GM23338 (cell line): ENCODE measurements around the gene CFAP77. TPM values are rescaled to one million over a fixed set of nuclear protein-coding genes. Genes with fewer than 3 reads are reported as not detected.

Experiments
- ATAC-seq: fragments of 200-7000 bp; cut with Tn5 transposase; 3 replicates; pipeline ENCODE4 v1.9.1; 2020
- DNase-seq: peaks from one replicate; pipeline ENCODE4 v3.0.0-alpha.2; 2015; ENCODE audit warnings: low spot score
- H2AFZ ChIP-seq: fragments of 200-600 bp; sonication (generic); 2 replicates; pipeline ENCODE4 v1.8.0; 2016; ENCODE audit warnings: antibody characterized with exemption, mild to moderate bottlenecking, moderate library complexity
- H3F3A ChIP-seq: fragments of 200-600 bp; sonication (generic); replicated peaks from 2 replicates; pipeline ENCODE4 v1.8.0; 2017; ENCODE audit warnings: antibody characterized with exemption, mixed run types, low read depth
- H3K27ac ChIP-seq: fragments of 200-600 bp; sonication (generic); 2 replicates; pipeline ENCODE4 v1.6.1; 2016; ENCODE audit warnings: low read depth
- H3K27me3 ChIP-seq: fragments of 200-600 bp; sonication (generic); 2 replicates; pipeline ENCODE4 v1.8.0; 2016; ENCODE audit warnings: mild to moderate bottlenecking, mixed run types, moderate library complexity; ENCODE audit not compliant: insufficient read depth
- H3K36me3 ChIP-seq: fragments of 200-600 bp; sonication (generic); 2 replicates; pipeline ENCODE4 v1.8.0; 2016; ENCODE audit warnings: mild to moderate bottlenecking; ENCODE audit not compliant: insufficient read depth
- H3K4me1 ChIP-seq: fragments of 200-600 bp; sonication (generic); 2 replicates; pipeline ENCODE4 v1.8.0; 2016; ENCODE audit warnings: mild to moderate bottlenecking, moderate library complexity; ENCODE audit not compliant: insufficient read depth
- H3K4me2 ChIP-seq: fragments of 200-600 bp; sonication (generic); 2 replicates; pipeline ENCODE4 v1.7.1; 2017; ENCODE audit warnings: mixed run types
- H3K4me3 ChIP-seq: fragments of 200-600 bp; sonication (generic); 2 replicates; pipeline ENCODE4 v1.6.1; 2016; ENCODE audit warnings: mixed run types
- H3K79me2 ChIP-seq: fragments of 200-600 bp; sonication (generic); replicated peaks from 2 replicates; pipeline ENCODE4 v1.8.0; 2017; ENCODE audit warnings: mild to moderate bottlenecking; ENCODE audit not compliant: insufficient read depth
- H3K9me2 ChIP-seq: fragments of 200-600 bp; sonication (generic); 2 replicates; pipeline ENCODE4 v1.8.0; 2017; ENCODE audit not compliant: insufficient read depth
- H4K20me1 ChIP-seq: fragments of 200-600 bp; sonication (generic); replicated peaks from 2 replicates; pipeline ENCODE4 v1.8.0; 2017; ENCODE audit warnings: mild to moderate bottlenecking; ENCODE audit not compliant: insufficient read depth
- H3K27ac Mint-ChIP-seq: 2 replicates; pipeline ENCODE4 v1.8.0; 2020; ENCODE audit warnings: inconsistent platforms, mild to moderate bottlenecking, moderate library complexity, mixed read lengths
- H3K27me3 Mint-ChIP-seq: 3 replicates; pipeline ENCODE4 v1.8.0; 2022; ENCODE audit warnings: low read depth, mild to moderate bottlenecking, moderate library complexity, mixed read lengths, inconsistent platforms; ENCODE audit not compliant: insufficient read depth, poor library complexity
- H3K36me3 Mint-ChIP-seq: 3 replicates; pipeline ENCODE4 v1.8.0; 2021; ENCODE audit warnings: low read depth, mild to moderate bottlenecking, inconsistent platforms, moderate library complexity, mixed read lengths
- H3K4me1 Mint-ChIP-seq: 3 replicates; pipeline ENCODE4 v1.8.0; 2020; ENCODE audit warnings: mild to moderate bottlenecking, inconsistent platforms, mixed read lengths
- H3K4me3 Mint-ChIP-seq: 3 replicates; pipeline ENCODE4 v1.8.0; 2021; ENCODE audit warnings: moderate library complexity, mild to moderate bottlenecking, inconsistent platforms, mixed read lengths
- H3K9me3 Mint-ChIP-seq: 3 replicates; pipeline ENCODE4 v1.8.0; 2020; ENCODE audit warnings: moderate library complexity, mild to moderate bottlenecking, inconsistent platforms, mixed read lengths
- CREB1 ChIP-seq: fragments of 250-450 bp; sonication (Bioruptor Pico); IDR thresholded peaks from 2 replicates; pipeline ENCODE4 v1.5.0; 2020; ENCODE audit warnings: low read depth, mild to moderate bottlenecking, moderate library complexity
- EZH2 ChIP-seq: fragments of 200-600 bp; sonication (generic); IDR thresholded peaks from one replicate; pipeline ENCODE4 v1.8.0; 2017; ENCODE audit warnings: antibody characterized with exemption, mild to moderate bottlenecking, low read depth; ENCODE audit not compliant: unreplicated experiment
- EZH2phosphoT487 ChIP-seq: fragments of 200-600 bp; sonication (generic); IDR thresholded peaks from one replicate; pipeline ENCODE4 v1.8.1; 2018; ENCODE audit warnings: antibody characterized with exemption; ENCODE audit not compliant: unreplicated experiment
- JUNB ChIP-seq: IDR thresholded peaks from one replicate; pipeline ENCODE4 v1.6.1; 2016; ENCODE audit warnings: antibody characterized with exemption; ENCODE audit not compliant: unreplicated experiment
- NANOG ChIP-seq: IDR thresholded peaks from 2 replicates; pipeline ENCODE4 v1.6.1; 2016; ENCODE audit warnings: antibody characterized with exemption, borderline replicate concordance
- POLR2AphosphoS5 ChIP-seq: IDR thresholded peaks from 2 replicates; pipeline ENCODE4 v1.6.1; 2016; ENCODE audit warnings: antibody characterized with exemption, low read depth
- STAT1 ChIP-seq: IDR thresholded peaks from one replicate; pipeline ENCODE4 v1.6.1; 2016; ENCODE audit warnings: antibody characterized with exemption; ENCODE audit not compliant: unreplicated experiment
- ZNF114 ChIP-seq: fragments of 250-450 bp; sonication (Bioruptor Pico); IDR thresholded peaks from 2 replicates; pipeline ENCODE4 v1.5.0; 2020; ENCODE audit warnings: mild to moderate bottlenecking, moderate library complexity
- ZNF331 ChIP-seq: fragments of 250-450 bp; sonication (Bioruptor Pico); IDR thresholded peaks from 2 replicates; pipeline ENCODE4 v1.5.0; 2020; ENCODE audit warnings: low read depth, mild to moderate bottlenecking, moderate library complexity
- polyA plus RNA-seq: library from polyadenylated mRNA; unstranded; fragments of >200 nt; fragmentation: Nextera tagmentation; extraction: Ambion mirVana; gene quantifications from 2 replicates; pipeline ENCODE4 v1.2.1, GENCODE V29; 2016
- total RNA-seq: library from RNA; depleted of rRNA; stranded (reverse); fragments of >200 nt; shearing (Covaris generic); gene quantifications from 2 replicates; pipeline ENCODE4 v1.2.3, GENCODE V29; 2014
- TF ChIP-seq, protein P1 (sequence below): fragments of 250-450 bp; sonication (Bioruptor Pico); IDR thresholded peaks from 2 replicates; pipeline ENCODE4 v1.5.0; 2020; ENCODE audit warnings: mild to moderate bottlenecking, moderate library complexity
- TF ChIP-seq, protein P2 (sequence below): IDR thresholded peaks from one replicate; pipeline ENCODE4 v1.6.1; 2018; ENCODE audit warnings: antibody characterized with exemption; ENCODE audit not compliant: unreplicated experiment
- TF ChIP-seq, protein P3 (sequence below), 2 experiments: fragments of 200-600 bp in 1 of 2; sonication (generic) in 1 of 2; conservative IDR thresholded peaks; 2 replicates each; pipeline versions ENCODE4 v1.5.1 to v1.6.1; 2016 to 2017; ENCODE audit warnings: antibody characterized with exemption in 2 of 2, low read depth in 2 of 2, mild to moderate bottlenecking in 2 of 2, moderate library complexity in 1 of 2
- TF ChIP-seq, protein P4 (sequence below): IDR thresholded peaks from 2 replicates; pipeline ENCODE4 v1.6.1; 2016; ENCODE audit warnings: antibody characterized with exemption

Gene CFAP77
- total and polyA plus RNA-seq, 2 experiments from 2014 or later, result 0.97 to 1.3 TPM

DNA sequence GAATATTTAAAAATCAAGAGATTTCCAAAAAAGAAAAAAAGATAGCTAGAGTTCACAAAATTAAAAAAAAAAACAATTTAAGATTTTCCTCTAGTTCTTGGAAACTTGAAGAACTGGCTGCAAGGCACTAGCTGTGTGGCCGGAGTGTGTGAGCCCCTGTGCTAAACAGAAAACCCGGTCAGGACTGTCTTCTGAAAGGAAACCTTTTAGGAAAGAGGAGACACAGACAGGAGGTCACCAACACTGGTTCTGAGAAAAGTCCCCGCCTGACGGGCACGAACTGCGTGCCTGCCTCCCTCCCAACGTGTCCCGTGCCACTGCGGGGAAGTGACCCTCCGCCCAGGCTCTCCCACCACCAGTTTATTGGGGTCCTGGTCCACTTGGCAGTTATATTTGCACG is 18.6 kb upstream of the CFAP77 start (continued):
- TF ChIP-seq, protein P1, sequence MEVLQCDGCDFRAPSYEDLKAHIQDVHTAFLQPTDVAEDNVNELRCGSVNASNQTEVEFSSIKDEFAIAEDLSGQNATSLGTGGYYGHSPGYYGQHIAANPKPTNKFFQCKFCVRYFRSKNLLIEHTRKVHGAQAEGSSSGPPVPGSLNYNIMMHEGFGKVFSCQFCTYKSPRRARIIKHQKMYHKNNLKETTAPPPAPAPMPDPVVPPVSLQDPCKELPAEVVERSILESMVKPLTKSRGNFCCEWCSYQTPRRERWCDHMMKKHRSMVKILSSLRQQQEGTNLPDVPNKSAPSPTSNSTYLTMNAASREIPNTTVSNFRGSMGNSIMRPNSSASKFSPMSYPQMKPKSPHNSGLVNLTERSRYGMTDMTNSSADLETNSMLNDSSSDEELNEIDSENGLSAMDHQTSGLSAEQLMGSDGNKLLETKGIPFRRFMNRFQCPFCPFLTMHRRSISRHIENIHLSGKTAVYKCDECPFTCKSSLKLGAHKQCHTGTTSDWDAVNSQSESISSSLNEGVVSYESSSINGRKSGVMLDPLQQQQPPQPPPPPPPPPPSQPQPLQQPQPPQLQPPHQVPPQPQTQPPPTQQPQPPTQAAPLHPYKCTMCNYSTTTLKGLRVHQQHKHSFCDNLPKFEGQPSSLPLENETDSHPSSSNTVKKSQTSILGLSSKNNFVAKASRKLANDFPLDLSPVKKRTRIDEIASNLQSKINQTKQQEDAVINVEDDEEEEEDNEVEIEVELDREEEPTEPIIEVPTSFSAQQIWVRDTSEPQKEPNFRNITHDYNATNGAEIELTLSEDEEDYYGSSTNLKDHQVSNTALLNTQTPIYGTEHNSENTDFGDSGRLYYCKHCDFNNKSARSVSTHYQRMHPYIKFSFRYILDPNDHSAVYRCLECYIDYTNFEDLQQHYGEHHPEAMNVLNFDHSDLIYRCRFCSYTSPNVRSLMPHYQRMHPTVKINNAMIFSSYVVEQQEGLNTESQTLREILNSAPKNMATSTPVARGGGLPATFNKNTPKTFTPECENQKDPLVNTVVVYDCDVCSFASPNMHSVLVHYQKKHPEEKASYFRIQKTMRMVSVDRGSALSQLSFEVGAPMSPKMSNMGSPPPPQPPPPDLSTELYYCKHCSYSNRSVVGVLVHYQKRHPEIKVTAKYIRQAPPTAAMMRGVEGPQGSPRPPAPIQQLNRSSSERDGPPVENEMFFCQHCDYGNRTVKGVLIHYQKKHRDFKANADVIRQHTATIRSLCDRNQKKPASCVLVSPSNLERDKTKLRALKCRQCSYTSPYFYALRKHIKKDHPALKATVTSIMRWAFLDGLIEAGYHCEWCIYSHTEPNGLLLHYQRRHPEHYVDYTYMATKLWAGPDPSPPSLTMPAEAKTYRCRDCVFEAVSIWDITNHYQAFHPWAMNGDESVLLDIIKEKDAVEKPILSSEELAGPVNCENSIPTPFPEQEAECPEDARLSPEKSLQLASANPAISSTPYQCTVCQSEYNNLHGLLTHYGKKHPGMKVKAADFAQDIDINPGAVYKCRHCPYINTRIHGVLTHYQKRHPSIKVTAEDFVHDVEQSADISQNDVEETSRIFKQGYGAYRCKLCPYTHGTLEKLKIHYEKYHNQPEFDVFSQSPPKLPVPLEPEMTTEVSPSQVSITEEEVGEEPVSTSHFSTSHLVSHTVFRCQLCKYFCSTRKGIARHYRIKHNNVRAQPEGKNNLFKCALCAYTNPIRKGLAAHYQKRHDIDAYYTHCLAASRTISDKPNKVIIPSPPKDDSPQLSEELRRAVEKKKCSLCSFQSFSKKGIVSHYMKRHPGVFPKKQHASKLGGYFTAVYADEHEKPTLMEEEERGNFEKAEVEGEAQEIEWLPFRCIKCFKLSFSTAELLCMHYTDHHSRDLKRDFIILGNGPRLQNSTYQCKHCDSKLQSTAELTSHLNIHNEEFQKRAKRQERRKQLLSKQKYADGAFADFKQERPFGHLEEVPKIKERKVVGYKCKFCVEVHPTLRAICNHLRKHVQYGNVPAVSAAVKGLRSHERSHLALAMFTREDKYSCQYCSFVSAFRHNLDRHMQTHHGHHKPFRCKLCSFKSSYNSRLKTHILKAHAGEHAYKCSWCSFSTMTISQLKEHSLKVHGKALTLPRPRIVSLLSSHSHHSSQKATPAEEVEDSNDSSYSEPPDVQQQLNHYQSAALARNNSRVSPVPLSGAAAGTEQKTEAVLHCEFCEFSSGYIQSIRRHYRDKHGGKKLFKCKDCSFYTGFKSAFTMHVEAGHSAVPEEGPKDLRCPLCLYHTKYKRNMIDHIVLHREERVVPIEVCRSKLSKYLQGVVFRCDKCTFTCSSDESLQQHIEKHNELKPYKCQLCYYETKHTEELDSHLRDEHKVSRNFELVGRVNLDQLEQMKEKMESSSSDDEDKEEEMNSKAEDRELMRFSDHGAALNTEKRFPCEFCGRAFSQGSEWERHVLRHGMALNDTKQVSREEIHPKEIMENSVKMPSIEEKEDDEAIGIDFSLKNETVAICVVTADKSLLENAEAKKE (CRISPR knock-in tag), result no peak
- TF ChIP-seq ZNF331 (CRISPR knock-in tag), result no peak

DNA sequence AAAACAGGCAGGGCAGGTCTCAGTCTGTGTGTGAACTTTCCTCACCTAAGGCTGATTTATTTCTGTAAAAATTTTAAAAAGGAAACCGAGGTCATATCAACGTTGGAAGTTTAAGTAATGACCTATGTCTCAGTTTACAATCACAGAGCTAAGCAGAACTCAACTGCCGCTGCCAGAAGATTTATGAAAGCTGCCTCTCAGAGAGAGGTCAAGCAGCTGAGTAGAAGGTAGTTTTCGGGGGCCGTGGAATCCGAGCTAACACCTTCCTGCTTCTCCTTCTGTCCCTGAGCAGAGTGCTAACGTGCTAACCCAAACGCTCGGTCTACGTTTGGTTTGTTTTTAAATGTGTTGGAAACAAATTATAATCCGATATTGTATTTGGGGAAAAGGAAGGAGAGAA is 14.5 kb upstream of the CFAP77 start:
- Mint-ChIP-seq H3K27ac (no peak overlapping the region), H3K4me1 (no peaks in the 10 kb centered on the region), H3K4me3 (no peak overlapping the region), H3K36me3 (peaks cover 89% of the 10 kb centered on the region), H3K27me3 (peaks cover 2% of the 10 kb centered on the region), H3K9me3 (no peaks in the 10 kb centered on the region)
- peaks cover 6% of the 10 kb centered on the region for H4K20me1 ChIP-seq
- no peak overlapping the region for H3K27ac ChIP-seq
- ATAC-seq, result no peak
- no peaks in the 10 kb centered on the region for H3K9me2 ChIP-seq
- H3K4me2 ChIP-seq, result no peak overlapping the region
- peaks cover 8% of the 10 kb centered on the region; the same call in 1 of the 2 replicates for H3K79me2 ChIP-seq
- no peaks in the 10 kb centered on the region for H3K27me3 ChIP-seq
- no peaks in the 10 kb centered on the region for H3F3A ChIP-seq
- H3K4me1 ChIP-seq, result no peaks in the 10 kb centered on the region
- no peak overlapping the region for H2AFZ ChIP-seq
- H3K4me3 ChIP-seq, result no peak overlapping the region
- peaks cover 76% of the 10 kb centered on the region for H3K36me3 ChIP-seq
- no peak for DNase-seq
- TF ChIP-seq ZNF331 (CRISPR knock-in tag) (no peak), STAT1 (no peak), EZH2 (no peak), EZH2phosphoT487 (no peak), ZNF114 (CRISPR knock-in tag) (no peak), NANOG (no peak), POLR2AphosphoS5 (no peak), JUNB (no peak), CREB1 (CRISPR knock-in tag) (no peak)
- TF ChIP-seq, protein P2, sequence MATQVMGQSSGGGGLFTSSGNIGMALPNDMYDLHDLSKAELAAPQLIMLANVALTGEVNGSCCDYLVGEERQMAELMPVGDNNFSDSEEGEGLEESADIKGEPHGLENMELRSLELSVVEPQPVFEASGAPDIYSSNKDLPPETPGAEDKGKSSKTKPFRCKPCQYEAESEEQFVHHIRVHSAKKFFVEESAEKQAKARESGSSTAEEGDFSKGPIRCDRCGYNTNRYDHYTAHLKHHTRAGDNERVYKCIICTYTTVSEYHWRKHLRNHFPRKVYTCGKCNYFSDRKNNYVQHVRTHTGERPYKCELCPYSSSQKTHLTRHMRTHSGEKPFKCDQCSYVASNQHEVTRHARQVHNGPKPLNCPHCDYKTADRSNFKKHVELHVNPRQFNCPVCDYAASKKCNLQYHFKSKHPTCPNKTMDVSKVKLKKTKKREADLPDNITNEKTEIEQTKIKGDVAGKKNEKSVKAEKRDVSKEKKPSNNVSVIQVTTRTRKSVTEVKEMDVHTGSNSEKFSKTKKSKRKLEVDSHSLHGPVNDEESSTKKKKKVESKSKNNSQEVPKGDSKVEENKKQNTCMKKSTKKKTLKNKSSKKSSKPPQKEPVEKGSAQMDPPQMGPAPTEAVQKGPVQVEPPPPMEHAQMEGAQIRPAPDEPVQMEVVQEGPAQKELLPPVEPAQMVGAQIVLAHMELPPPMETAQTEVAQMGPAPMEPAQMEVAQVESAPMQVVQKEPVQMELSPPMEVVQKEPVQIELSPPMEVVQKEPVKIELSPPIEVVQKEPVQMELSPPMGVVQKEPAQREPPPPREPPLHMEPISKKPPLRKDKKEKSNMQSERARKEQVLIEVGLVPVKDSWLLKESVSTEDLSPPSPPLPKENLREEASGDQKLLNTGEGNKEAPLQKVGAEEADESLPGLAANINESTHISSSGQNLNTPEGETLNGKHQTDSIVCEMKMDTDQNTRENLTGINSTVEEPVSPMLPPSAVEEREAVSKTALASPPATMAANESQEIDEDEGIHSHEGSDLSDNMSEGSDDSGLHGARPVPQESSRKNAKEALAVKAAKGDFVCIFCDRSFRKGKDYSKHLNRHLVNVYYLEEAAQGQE, result no peak
- TF ChIP-seq, protein P3, sequence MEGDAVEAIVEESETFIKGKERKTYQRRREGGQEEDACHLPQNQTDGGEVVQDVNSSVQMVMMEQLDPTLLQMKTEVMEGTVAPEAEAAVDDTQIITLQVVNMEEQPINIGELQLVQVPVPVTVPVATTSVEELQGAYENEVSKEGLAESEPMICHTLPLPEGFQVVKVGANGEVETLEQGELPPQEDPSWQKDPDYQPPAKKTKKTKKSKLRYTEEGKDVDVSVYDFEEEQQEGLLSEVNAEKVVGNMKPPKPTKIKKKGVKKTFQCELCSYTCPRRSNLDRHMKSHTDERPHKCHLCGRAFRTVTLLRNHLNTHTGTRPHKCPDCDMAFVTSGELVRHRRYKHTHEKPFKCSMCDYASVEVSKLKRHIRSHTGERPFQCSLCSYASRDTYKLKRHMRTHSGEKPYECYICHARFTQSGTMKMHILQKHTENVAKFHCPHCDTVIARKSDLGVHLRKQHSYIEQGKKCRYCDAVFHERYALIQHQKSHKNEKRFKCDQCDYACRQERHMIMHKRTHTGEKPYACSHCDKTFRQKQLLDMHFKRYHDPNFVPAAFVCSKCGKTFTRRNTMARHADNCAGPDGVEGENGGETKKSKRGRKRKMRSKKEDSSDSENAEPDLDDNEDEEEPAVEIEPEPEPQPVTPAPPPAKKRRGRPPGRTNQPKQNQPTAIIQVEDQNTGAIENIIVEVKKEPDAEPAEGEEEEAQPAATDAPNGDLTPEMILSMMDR (conservative IDR thresholded peaks at IDR 0.05; ENCODE audit: low read depth in 2 of 2), result no peak
- TF ChIP-seq, protein P4, sequence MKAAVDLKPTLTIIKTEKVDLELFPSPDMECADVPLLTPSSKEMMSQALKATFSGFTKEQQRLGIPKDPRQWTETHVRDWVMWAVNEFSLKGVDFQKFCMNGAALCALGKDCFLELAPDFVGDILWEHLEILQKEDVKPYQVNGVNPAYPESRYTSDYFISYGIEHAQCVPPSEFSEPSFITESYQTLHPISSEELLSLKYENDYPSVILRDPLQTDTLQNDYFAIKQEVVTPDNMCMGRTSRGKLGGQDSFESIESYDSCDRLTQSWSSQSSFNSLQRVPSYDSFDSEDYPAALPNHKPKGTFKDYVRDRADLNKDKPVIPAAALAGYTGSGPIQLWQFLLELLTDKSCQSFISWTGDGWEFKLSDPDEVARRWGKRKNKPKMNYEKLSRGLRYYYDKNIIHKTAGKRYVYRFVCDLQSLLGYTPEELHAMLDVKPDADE, result no peak
